ENCODE data around the gene NCAPD2. TPM values are rescaled to one million over a fixed set of nuclear protein-coding genes. Genes with fewer than 3 reads are reported as not detected.

Gene NCAPD2
- total and polyA plus RNA-seq, 2 of the 4 experiments (the other 2 are of a cell fraction), result 35.6 to 57.9 TPM

GRCh38 chr12:6465467-6466183 is 28.3 kb upstream of the NCAPD2 start (continued):
- TF ChIP-seq RCOR1 (IDR thresholded peaks at IDR 0.05; ENCODE audit: insufficient replicate concordance, low read length) (no peak), CEBPB (IDR thresholded peaks at IDR 0.05; ENCODE audit: low read depth, low read length) (no peak)

- in situ Hi-C loops (cut with MboI; ENCODE audit: low sequenced_read_pairs) (loop anchor here (25.0 kb wide), 1 partner anchor 279 kb away; no protein-coding TSS in a partner anchor), dilution Hi-C loops (cut with HindIII; ENCODE audit: low sequenced_read_pairs, unreplicated experiment) (no loop called here), intact Hi-C loops (cut with micrococcal nuclease) (loop anchor here (5.0 kb wide), 1 partner anchor 269 kb away; no protein-coding TSS in a partner anchor)
- Histone ChIP-seq H4K8ac (ENCODE audit: low read depth in 2 of 2, low read length in 2 of 2) (no peak overlapping the region), H4K20me1 (ENCODE audit: insufficient read depth, low read length) (peaks cover 17% of the 10 kb centered on the region), H3K4me3 (ENCODE audit: insufficient read depth, low read depth, low read length) (no peak overlapping the region), H3K4me2 (ENCODE audit: low read depth, low read length) (no peak overlapping the region), H2AK9ac (replicated peaks; ENCODE audit: low read depth, low read length, poor library complexity) (no peak overlapping the region), H4K91ac (ENCODE audit: insufficient read depth, low read depth, low read length) (no peak overlapping the region), H3K4me1 (ENCODE audit: control insufficient read depth, insufficient read depth, low read length) (peaks cover 4% of the 10 kb centered on the region), H3K9me3 (ENCODE audit: control insufficient read depth, insufficient read depth, low read length) (no peaks in the 10 kb centered on the region), H2BK120ac (ENCODE audit: low read depth, low read length) (no peak overlapping the region), H3K9ac (ENCODE audit: low read depth, low read length) (no peak overlapping the region), H2BK20ac (ENCODE audit: low read depth, low read length) (no peak overlapping the region), H3K4ac (ENCODE audit: low read depth, low read length) (no peak overlapping the region), H2BK15ac (ENCODE audit: low read depth, low read length) (no peak overlapping the region), H2AFZ (replicated peaks; ENCODE audit: low read length, poor library complexity) (no peak overlapping the region), H3K79me1 (ENCODE audit: low read depth in 1 of 2, low read length in 2 of 2) (peaks cover 16 to 45% of the 10 kb centered on the region in 2 experiments), H3K9me1 (ENCODE audit: insufficient read depth, low read length) (peaks cover 10% of the 10 kb centered on the region; the same call in 1 of the 2 replicates), H3K14ac (replicated peaks; ENCODE audit: low read depth, low read length) (no peak overlapping the region), H2BK5ac (ENCODE audit: low read depth, low read length, poor library complexity, severe bottlenecking) (no peak overlapping the region), H4K5ac (ENCODE audit: low read depth, low read length) (no peak overlapping the region), H3K56ac (ENCODE audit: extremely low read depth, insufficient read depth, low read length) (no peak overlapping the region), H3K36me3 (ENCODE audit: control insufficient read depth, insufficient read depth, low read length) (peaks cover 43% of the 10 kb centered on the region), H3K23ac (ENCODE audit: low read depth, low read length) (no peak overlapping the region), H3K18ac (ENCODE audit: low read depth, low read length) (no peak overlapping the region), H3K27me3 (ENCODE audit: control insufficient read depth, insufficient read depth, low read length) (no peaks in the 10 kb centered on the region), H2AK5ac (ENCODE audit: low read depth, low read length) (no peak overlapping the region), H3K27ac (ENCODE audit: insufficient read depth, low read length) (no peak overlapping the region)
- no CpG with 5 or more reads among the region's 5 CpGs for WGBS, 2 experiments (ENCODE audit: extremely low coverage in 2 of 2, insufficient read length in 1 of 2)
- BruUV-seq (replicated peaks), result no TSS peak
- ATAC-seq (ENCODE audit: low read depth) (no peak), DNase-seq (no peak)
- POLR2A ChIA-PET (ENCODE audit: unreplicated experiment), result interaction anchor here (0.6 kb wide), 1 partner anchor 171 kb away, joined by 3 read pairs; no protein-coding TSS in a partner anchor
- TF ChIP-seq MXI1 (IDR thresholded peaks at IDR 0.05; ENCODE audit: borderline replicate concordance, low read depth, low read length) (no peak), FOS (IDR thresholded peaks at IDR 0.05; ENCODE audit: low read depth, low read length) (no peak), RCOR1 (IDR thresholded peaks at IDR 0.05; ENCODE audit: insufficient replicate concordance, low read length) (no peak), POLR2A (IDR thresholded peaks at IDR 0.05; ENCODE audit: low read depth, low read length) (no peak), SMC3 (IDR thresholded peaks at IDR 0.05; ENCODE audit: low read depth, low read length) (no peak), MAZ (IDR thresholded peaks at IDR 0.05; ENCODE audit: borderline replicate concordance, low read depth, low read length) (no peak), MAFK (IDR thresholded peaks at IDR 0.05; ENCODE audit: low read depth, low read length) (no peak), USF2 (IDR thresholded peaks at IDR 0.05; ENCODE audit: low read depth, low read length) (no peak), RFX5 (IDR thresholded peaks at IDR 0.05; ENCODE audit: low read depth, low read length) (no peak), CEBPB (IDR thresholded peaks at IDR 0.05; ENCODE audit: low read depth, low read length) (no peak)
- CTCF ChIA-PET, result interaction anchor here (1.0 to 1.6 kb wide), 6 partner anchors 23 to 143 kb away, joined by 3 to 8 read pairs (median 4); no protein-coding TSS in a partner anchor
Measured at GRCh38 chr12:6466184-6466573, 27.7 kb upstream of the NCAPD2 start.
